Esophagus squamous epithelium (tissue), 5 donors: ENCODE measurements around the gene CCDC182. TPM values are rescaled to one million over a fixed set of nuclear protein-coding genes. Genes with fewer than 3 reads are reported as not detected.

Source experiments
- DNase-seq: peaks from one replicate; lab custom pipeline; 2025; lab: John Stamatoyannopoulos, UW
- H3K27ac ChIP-seq, 4 donors: fragments of 200-600 bp; sonication (generic); one replicate each; pipeline ENCODE4 v1.5.1; 2016 to 2019; ENCODE audit warnings: mild to moderate bottlenecking in 1 of 4
- H3K27me3 ChIP-seq, 4 donors: fragments of 200-600 bp; sonication (generic); 1 replicate in 3 of 4; 2 replicates in 1 of 4; pipeline versions ENCODE4 v1.5.1 to v1.6.0; 2017 to 2021; ENCODE audit warnings: antibody characterized with exemption in 1 of 4
- H3K36me3 ChIP-seq, 3 donors: fragments of 200-600 bp; sonication (generic); one replicate each; pipeline ENCODE4 v1.5.1; 2016 to 2019
- H3K4me1 ChIP-seq, 3 donors: fragments of 200-600 bp; sonication (generic); one replicate each; pipeline ENCODE4 v1.5.1; 2017 to 2019
- H3K4me3 ChIP-seq, 4 donors: fragments of 200-600 bp; sonication (generic); 1 replicate in 3 of 4; 2 replicates in 1 of 4; pipeline ENCODE4 v1.5.1; 2016 to 2019; ENCODE audit warnings: mild to moderate bottlenecking in 2 of 4, moderate library complexity in 1 of 4
- H3K9me3 ChIP-seq, 3 donors: fragments of 200-600 bp; sonication (generic); one replicate each; pipeline ENCODE4 v1.5.1; 2016 to 2019
- POLR2A ChIP-seq, 4 donors: fragments of 450-650 bp; IDR thresholded peaks; one replicate each; pipeline ENCODE4 v1.6.1; 2017; ENCODE audit warnings: antibody characterized with exemption in 4 of 4, mild to moderate bottlenecking in 4 of 4, moderate library complexity in 3 of 4
- WGBS, 2 donors: methylation state at CpG; one replicate each; pipeline ENCODE4 v1.1.5; 2018; 5-methylcytosine and 5-hydroxymethylcytosine counted together
- intact Hi-C: fragments of 100-400 bp; cut with DNase I; formaldehyde crosslinking; loops from one replicate; pipeline ENCODE4 v1.15.0; 2022
- total RNA-seq, 4 donors: library from RNA; depleted of rRNA; stranded (reverse); fragments of >200 nt; gene quantifications; one replicate each; pipeline ENCODE4 v1.1.0, GENCODE V29; 2016
- TF ChIP-seq, protein P1 (sequence below), 6 experiments: fragments of 450-650 bp in 4 of 6; fragments of 200-600 bp in 2 of 6; sonication (generic) in 2 of 6; IDR thresholded peaks; one replicate each; pipeline ENCODE4 v1.5.1; 2016 to 2019; ENCODE audit warnings: antibody characterized with exemption in 6 of 6, mild to moderate bottlenecking in 4 of 6, moderate library complexity in 4 of 6
- donor health status: DM: yes; HTN: yes; CAD: no.

Gene CCDC182
- total RNA-seq, 4 donors from 2014 or later, result not detected

DNA sequence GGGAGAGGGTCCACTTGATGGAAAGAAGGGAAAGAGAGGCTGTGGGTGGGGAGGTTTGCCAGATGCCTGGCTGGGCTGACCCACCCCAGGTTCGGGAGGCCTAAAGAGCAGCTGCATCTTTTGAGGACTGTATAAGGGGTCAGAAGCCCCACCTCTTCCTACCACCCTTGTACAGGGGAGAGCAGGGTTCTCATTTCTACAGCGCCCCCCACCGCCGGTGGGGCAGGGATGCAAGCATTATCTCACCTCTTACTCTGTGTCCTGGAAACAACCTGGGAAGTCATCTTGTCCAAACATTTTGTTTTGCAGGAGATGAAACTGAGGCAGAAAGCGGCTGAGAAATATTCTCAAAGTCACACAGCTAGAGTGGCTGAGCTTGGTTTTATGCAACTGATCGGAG is 22.5 kb upstream of the CCDC182 start:
- intact Hi-C loops, result no loop called here
- no peaks in the 10 kb centered on the region for H3K4me1 ChIP-seq
- TF ChIP-seq, protein P1, sequence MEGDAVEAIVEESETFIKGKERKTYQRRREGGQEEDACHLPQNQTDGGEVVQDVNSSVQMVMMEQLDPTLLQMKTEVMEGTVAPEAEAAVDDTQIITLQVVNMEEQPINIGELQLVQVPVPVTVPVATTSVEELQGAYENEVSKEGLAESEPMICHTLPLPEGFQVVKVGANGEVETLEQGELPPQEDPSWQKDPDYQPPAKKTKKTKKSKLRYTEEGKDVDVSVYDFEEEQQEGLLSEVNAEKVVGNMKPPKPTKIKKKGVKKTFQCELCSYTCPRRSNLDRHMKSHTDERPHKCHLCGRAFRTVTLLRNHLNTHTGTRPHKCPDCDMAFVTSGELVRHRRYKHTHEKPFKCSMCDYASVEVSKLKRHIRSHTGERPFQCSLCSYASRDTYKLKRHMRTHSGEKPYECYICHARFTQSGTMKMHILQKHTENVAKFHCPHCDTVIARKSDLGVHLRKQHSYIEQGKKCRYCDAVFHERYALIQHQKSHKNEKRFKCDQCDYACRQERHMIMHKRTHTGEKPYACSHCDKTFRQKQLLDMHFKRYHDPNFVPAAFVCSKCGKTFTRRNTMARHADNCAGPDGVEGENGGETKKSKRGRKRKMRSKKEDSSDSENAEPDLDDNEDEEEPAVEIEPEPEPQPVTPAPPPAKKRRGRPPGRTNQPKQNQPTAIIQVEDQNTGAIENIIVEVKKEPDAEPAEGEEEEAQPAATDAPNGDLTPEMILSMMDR (IDR thresholded peaks at IDR 0.05), result no peak
- no peak for TF ChIP-seq POLR2A (IDR thresholded peaks at IDR 0.05)
- H3K4me3 ChIP-seq, result no peak overlapping the region
- peaks cover 0 to 38% (median 0%) of the 10 kb centered on the region in 4 donors for H3K27me3 ChIP-seq
- WGBS, 2 donors, result 69 to 79% methylated on average over 6 of the region's 6 CpGs
- no peaks in the 10 kb centered on the region for H3K36me3 ChIP-seq
- H3K9me3 ChIP-seq, result no peaks in the 10 kb centered on the region
- no peak for DNase-seq
- no peak overlapping the region for H3K27ac ChIP-seq

DNA sequence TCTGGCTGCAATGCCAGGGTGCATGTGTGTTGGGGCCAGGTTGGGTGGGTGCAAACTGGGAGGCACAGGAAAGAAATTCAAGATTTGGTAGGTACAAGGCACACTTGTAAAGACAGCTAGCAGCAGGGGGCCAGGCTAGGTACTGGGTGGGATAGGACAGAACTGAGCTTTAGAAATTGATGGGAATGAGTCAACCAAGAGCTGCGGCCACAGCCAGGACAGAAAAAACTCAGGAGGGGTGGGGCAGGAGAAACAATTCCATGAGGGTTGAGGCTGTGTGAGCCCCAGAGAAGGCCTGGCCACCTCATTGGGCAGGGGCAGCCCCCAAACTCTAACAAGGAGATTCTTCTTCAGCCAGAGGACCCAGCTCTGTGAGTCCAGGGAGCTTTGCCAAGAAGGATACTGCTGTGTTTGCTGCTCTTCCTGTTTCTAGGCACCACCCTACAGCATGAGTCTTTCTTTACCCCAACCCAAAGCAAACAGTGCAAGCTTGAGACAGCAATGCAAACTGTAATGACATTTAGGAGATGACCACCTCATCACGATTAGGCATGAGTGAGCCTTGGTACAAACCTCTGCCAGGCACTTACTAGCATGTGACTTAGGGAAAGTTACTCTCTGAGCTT is 21.3 kb upstream of the CCDC182 start:
- H3K9me3 ChIP-seq, result no peaks in the 10 kb centered on the region
- no peak overlapping the region for H3K4me3 ChIP-seq
- no peaks in the 10 kb centered on the region for H3K36me3 ChIP-seq
- WGBS, 2 donors, result 38 to 61% methylated on average over 2 of the region's 2 CpGs
- TF ChIP-seq, protein P1 (IDR thresholded peaks at IDR 0.05), result no peak
- TF ChIP-seq POLR2A (IDR thresholded peaks at IDR 0.05), result no peak
- H3K27me3 ChIP-seq, result peaks cover 0 to 42% (median 0%) of the 10 kb centered on the region in 4 donors
- DNase-seq, result no peak
- no peak overlapping the region for H3K27ac ChIP-seq
- intact Hi-C loops, result no loop called here
- H3K4me1 ChIP-seq, result no peaks in the 10 kb centered on the region

DNA sequence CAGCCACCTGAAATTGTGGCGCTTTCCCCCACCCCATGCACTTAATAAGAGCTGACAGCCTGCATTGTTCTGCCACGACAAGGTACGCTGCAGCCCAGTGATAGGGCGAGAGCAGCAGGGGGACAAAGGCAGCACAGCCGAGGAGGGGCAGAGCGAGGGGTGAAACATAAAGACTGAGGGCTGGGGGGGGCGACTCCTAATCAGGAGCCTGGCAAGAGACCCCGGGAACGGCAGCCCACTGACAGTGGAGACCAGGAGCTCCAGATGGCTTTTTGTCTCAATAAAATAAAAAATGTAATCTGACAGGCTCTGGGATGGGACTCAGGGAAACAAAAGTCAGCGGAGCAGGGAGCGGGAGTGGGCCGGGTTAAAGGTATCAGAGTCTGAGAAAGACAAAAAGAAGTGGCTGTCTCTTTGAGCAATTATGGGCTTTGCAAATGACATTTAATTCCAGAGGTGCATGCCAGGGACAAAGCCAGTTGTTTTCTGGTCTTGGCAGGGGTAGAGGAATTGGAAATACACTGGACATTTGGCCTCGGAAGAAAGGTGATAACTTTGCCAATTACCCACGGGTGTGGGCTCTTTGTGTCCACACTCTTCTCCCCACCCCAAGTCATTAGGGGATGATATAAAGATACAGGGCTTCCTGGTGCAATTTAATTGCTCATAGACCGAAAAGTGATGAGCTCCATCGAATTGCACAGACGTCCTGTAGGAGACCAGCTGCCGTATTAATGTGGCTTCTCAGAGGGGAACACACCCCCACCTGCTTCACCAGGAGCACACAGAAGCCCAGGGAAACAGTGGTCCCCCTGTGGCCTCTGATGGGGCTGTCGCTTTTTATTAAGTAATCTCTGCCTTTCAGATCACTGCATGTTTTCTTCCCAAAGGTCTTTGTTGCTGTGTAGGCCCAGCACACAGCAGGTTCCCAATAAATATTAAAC is 17.6 kb upstream of the CCDC182 start:
- no peak overlapping the region for H3K4me3 ChIP-seq
- H3K36me3 ChIP-seq, result no peaks in the 10 kb centered on the region
- H3K4me1 ChIP-seq, result no peaks in the 10 kb centered on the region
- intact Hi-C loops, result no loop called here
- WGBS, 2 donors, result 58 to 63% methylated on average over 18 to 19 of the region's 19 CpGs
- H3K9me3 ChIP-seq, result no peaks in the 10 kb centered on the region
- H3K27ac ChIP-seq, result no peak overlapping the region
- DNase-seq, result no peak
- TF ChIP-seq POLR2A (IDR thresholded peaks at IDR 0.05), result no peak
- H3K27me3 ChIP-seq, result peaks cover 0 to 24% (median 0%) of the 10 kb centered on the region in 4 donors

DNA sequence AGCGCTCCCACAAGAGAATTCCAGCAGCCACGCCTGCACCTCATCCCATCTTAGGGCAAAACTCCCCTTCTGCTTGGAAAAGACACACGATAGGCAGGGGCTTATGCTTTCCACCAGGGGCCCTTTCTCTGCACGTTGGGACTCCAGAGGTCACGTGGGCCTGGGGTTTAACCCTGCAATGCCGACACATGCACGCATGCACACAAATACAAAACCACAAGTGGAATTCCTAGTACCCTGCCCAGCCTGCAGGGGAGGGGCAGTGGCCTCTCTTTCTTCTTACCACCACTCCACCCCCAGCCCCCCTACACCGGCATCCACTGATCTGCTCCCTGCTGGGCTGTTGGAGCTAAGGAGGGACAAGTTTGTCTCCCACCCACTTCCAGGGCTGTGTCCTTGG is 16.8 kb upstream of the CCDC182 start:
- intact Hi-C loops, result no loop called here
- Histone ChIP-seq H3K27me3 (peaks cover 0 to 20% (median 0%) of the 10 kb centered on the region in 4 donors), H3K27ac (no peak overlapping the region), H3K36me3 (no peaks in the 10 kb centered on the region), H3K4me1 (no peaks in the 10 kb centered on the region), H3K4me3 (no peak overlapping the region), H3K9me3 (no peaks in the 10 kb centered on the region)
- no peak for DNase-seq
- 61% methylated on average over 4 of the region's 8 CpGs; no CpG with 5 or more reads in 1 of the 2 donors for WGBS, 2 donors
- TF ChIP-seq, protein P1 (IDR thresholded peaks at IDR 0.05), result no peak
- TF ChIP-seq POLR2A (IDR thresholded peaks at IDR 0.05), result no peak

DNA sequence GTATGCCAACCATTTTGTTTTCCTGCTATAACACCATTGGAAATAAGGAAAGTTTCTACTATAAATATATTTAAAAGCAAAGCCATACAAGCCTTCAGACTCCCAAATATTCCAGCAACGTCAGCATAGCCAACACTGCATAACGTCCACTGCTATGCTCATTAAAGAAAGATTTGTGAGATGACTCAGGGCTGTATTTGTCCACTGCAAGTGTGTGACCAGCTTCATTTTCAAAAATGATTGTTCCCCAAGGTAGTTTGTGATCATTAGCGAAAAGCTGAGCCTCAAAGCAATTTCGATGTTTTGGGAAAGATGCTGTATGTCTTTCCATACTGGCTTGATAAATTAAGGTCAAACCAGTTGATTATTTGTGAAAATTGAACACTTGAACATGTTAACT is 14.9 kb upstream of the CCDC182 start:
- intact Hi-C loops, result no loop called here
- no peak for DNase-seq
- 78 to 80% methylated on average over 4 of the region's 4 CpGs for WGBS, 2 donors
- no peak overlapping the region for H3K4me3 ChIP-seq
- H3K27ac ChIP-seq, result no peak overlapping the region
- peaks cover 0 to 20% (median 0%) of the 10 kb centered on the region in 4 donors for H3K27me3 ChIP-seq
- no peak for TF ChIP-seq POLR2A (IDR thresholded peaks at IDR 0.05)
- TF ChIP-seq, protein P1 (IDR thresholded peaks at IDR 0.05), result no peak
- H3K9me3 ChIP-seq, result no peaks in the 10 kb centered on the region
- no peaks in the 10 kb centered on the region for H3K4me1 ChIP-seq
- H3K36me3 ChIP-seq, result no peaks in the 10 kb centered on the region
